ENCODE results near the gene IRF7. TPM values are rescaled to one million over a fixed set of nuclear protein-coding genes. Genes with fewer than 3 reads are reported as not detected.

IRF7 gene
- total RNA-seq, 1 experiment from 2014 or later: 15.2 TPM

- H3K27ac ChIP-seq (ENCODE audit: low read depth, low read length): no peak within 1 kb of the TSS
- POLR2A ChIA-PET: no interaction called here
- H3K79me2 ChIP-seq (ENCODE audit: insufficient read depth, low read length): no peaks in the 10 kb centered on the region
- intact Hi-C loops (cut with micrococcal nuclease): no loop called here
- H4K20me1 ChIP-seq (ENCODE audit: insufficient read depth): no peaks in the 10 kb centered on the region
- H3K4me3 ChIP-seq (replicated peaks in 1 of 2; ENCODE audit: low read depth in 1 of 2, low read length in 2 of 2): no peak within 1 kb of the TSS
- H3K4me1 ChIP-seq (ENCODE audit: control insufficient read depth in 1 of 2, insufficient read depth in 2 of 2, low read length in 2 of 2): peaks cover 0 to 28% of the 10 kb centered on the region in 2 experiments; a peak in 2 of 4 replicates
- H3K9me3 ChIP-seq (ENCODE audit: control insufficient read depth in 1 of 2, insufficient read depth in 1 of 2, low read depth in 1 of 2, low read length in 2 of 2): no peaks in the 10 kb centered on the region
- no TSS peak for BruUV-seq (replicated peaks)
- H3K9me2 ChIP-seq (ENCODE audit: insufficient read depth): no peaks in the 10 kb centered on the region
- ATAC-seq: no peak
- no peaks in the 10 kb centered on the region for H3K36me3 ChIP-seq (ENCODE audit: control insufficient read depth in 1 of 2, insufficient read depth in 2 of 2, low read length in 2 of 2)
- CTCF ChIA-PET: no interaction called here
- DNase-seq (ENCODE audit: low read depth, low spot score): no peak
- no peak within 1 kb of the TSS for H2AFZ ChIP-seq (ENCODE audit: low read depth, low read length, poor library complexity, severe bottlenecking)
- H3K9ac ChIP-seq (ENCODE audit: low read length): no peak within 1 kb of the TSS
- peak within 1 kb of the TSS; percentile 21; the same call in 1 of the 2 replicates for H3K4me2 ChIP-seq (ENCODE audit: low read length)
- RAD21 ChIA-PET (ENCODE audit: low non-redundant PET in 1 of 2, low total read pairs in 2 of 2, uncharacterized antibody in 2 of 2, unreplicated experiment in 2 of 2): no interaction called here
- H3K27me3 ChIP-seq (ENCODE audit: insufficient read depth, low read length): no peaks in the 10 kb centered on the region
- TF ChIP-seq REST (IDR thresholded peaks at IDR 0.05; ENCODE audit: low read depth): no peak
- TF ChIP-seq SP1 (IDR thresholded peaks at IDR 0.05; ENCODE audit: low read depth): no peak
- TF ChIP-seq ZFX (IDR thresholded peaks at IDR 0.05): no peak
- TF ChIP-seq SIN3A (IDR thresholded peaks at IDR 0.05; ENCODE audit: low read depth): no peak
- TF ChIP-seq JUND (IDR thresholded peaks at IDR 0.05): no peak
- no peak for TF ChIP-seq FOSL1 (IDR thresholded peaks at IDR 0.05; ENCODE audit: low read depth)
- no peak for TF ChIP-seq TCF7L2 (IDR thresholded peaks at IDR 0.05; ENCODE audit: borderline replicate concordance, extremely low read depth, insufficient read depth, insufficient read length)
- TF ChIP-seq ZBTB33 (IDR thresholded peaks at IDR 0.05; ENCODE audit: extremely low read depth, insufficient replicate concordance, low read length): no peak
These were observed 10.9 kb upstream of the IRF7 start, which contains the start of gene SCT for GRCh38 chr11:626475-627307. SCT (minus strand) TSS chr11:627181; CDS start chr11:627143, 38 bp downstream.
